ENCODE data around the gene TNS3. TPM values are rescaled to one million over a fixed set of nuclear protein-coding genes. Genes with fewer than 3 reads are reported as not detected.
A peak's percentile ranks its signal among the peaks of the same experiment; 100 is the strongest.

TNS3 gene
- total and polyA plus RNA-seq, 2 experiments from 2014 or later, result 2.7 to 5.7 TPM

DNA sequence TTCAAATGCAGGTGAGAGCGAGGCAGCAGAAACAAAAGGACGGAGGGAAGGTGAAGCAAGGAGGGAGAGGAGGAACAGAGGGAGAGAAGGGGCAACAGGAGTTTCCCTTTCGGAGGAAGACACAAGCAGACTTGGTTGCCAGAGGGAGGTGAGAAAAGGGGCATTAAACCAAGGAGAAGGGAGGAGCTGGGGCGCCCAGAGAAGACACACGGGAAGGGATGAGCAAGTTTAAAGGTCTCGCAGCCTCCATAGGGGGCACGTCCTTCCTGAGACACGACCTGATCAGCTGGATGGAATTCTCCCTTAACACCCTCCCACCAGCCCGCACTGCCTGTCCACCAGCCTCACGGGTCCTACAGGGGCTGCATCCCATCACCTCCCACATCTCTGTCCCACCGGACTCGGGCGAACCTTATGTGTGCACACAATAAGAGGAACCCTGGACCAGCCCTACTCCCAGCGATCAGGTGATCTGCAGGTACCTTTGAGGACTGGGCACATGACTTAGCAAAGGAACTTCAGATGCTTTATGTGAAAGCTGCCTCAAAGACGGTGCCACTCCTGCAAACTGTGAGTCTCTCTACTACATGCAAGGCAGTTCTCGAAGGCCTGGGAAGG, 251.2 kb downstream of the TNS3 start:
- no peak for TF ChIP-seq CTCF (IDR thresholded peaks at IDR 0.05; ENCODE audit: low read depth, low read length)
- peaks cover 40% of the 10 kb centered on the region for H3K4me1 ChIP-seq (ENCODE audit: low read depth)
- H3K27me3 ChIP-seq, result no peaks in the 10 kb centered on the region
- DNase-seq (ENCODE audit: low read depth in 1 of 2, low spot score in 1 of 2), result no peak
- H3K4me3 ChIP-seq, result no peak overlapping the region
- H3K9me3 ChIP-seq (ENCODE audit: low read depth), result no peaks in the 10 kb centered on the region
- H3K27ac ChIP-seq, result no peak overlapping the region
- no peaks in the 10 kb centered on the region for H3K36me3 ChIP-seq

DNA sequence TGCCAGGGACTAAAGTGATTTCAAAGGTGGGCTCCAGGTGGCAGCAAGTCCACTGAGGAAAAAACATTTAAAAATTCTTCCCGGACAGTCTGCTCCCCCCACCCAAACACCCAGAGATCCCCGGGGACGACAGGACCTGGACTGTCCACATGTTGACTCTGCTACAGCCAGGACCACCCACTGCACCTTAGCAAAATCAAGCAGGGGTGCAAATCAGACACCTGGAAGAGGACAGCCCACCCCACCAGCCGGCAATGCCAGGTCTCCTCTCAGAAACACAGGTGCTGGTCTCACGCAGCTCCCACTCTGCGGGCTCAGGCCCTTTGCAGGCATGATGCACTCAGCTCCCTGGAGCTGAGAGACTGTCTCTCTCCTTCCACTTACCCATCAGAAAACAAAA, 251.9 kb downstream of the TNS3 start:
- no peak overlapping the region for H3K27ac ChIP-seq
- no peak for DNase-seq (ENCODE audit: low read depth in 1 of 2, low spot score in 1 of 2)
- no peaks in the 10 kb centered on the region for H3K36me3 ChIP-seq

GRCh38 chr7:47329320-47329926, 252.5 kb downstream of the TNS3 start:
- H3K27ac ChIP-seq, result peak overlapping the region; percentile 98

More for the DNA sequence above, 251.9 kb downstream of the TNS3 start:
- no peak for TF ChIP-seq CTCF (IDR thresholded peaks at IDR 0.05; ENCODE audit: low read depth, low read length)
- Histone ChIP-seq H3K9me3 (ENCODE audit: low read depth) (no peaks in the 10 kb centered on the region), H3K4me3 (no peak overlapping the region), H3K4me1 (ENCODE audit: low read depth) (peaks cover 44% of the 10 kb centered on the region), H3K27me3 (no peaks in the 10 kb centered on the region)

GRCh38 chr7:47328392-47329319, 253.3 kb downstream of the TNS3 start:
- peak overlapping the region; percentile 98 for H3K27ac ChIP-seq
- peak overlapping the region; percentile 35 for H3K4me3 ChIP-seq
- no peaks in the 10 kb centered on the region for H3K27me3 ChIP-seq
- DNase-seq (ENCODE audit: low read depth in 1 of 2, low spot score in 1 of 2), result no peak
- H3K4me1 ChIP-seq (ENCODE audit: low read depth), result peaks cover 44% of the 10 kb centered on the region
- no peaks in the 10 kb centered on the region for H3K36me3 ChIP-seq
- H3K9me3 ChIP-seq (ENCODE audit: low read depth), result no peaks in the 10 kb centered on the region
- TF ChIP-seq CTCF (IDR thresholded peaks at IDR 0.05; ENCODE audit: low read depth, low read length), result no peak

More at GRCh38 chr7:47329320-47329926, 252.5 kb downstream of the TNS3 start:
- H3K4me1 ChIP-seq (ENCODE audit: low read depth), result peaks cover 44% of the 10 kb centered on the region
- H3K36me3 ChIP-seq, result no peaks in the 10 kb centered on the region
- no peak for TF ChIP-seq CTCF (IDR thresholded peaks at IDR 0.05; ENCODE audit: low read depth, low read length)
- no peaks in the 10 kb centered on the region for H3K9me3 ChIP-seq (ENCODE audit: low read depth)
- H3K27me3 ChIP-seq, result no peaks in the 10 kb centered on the region
- no peak for DNase-seq (ENCODE audit: low read depth in 1 of 2, low spot score in 1 of 2)
- no peak overlapping the region for H3K4me3 ChIP-seq

DNA sequence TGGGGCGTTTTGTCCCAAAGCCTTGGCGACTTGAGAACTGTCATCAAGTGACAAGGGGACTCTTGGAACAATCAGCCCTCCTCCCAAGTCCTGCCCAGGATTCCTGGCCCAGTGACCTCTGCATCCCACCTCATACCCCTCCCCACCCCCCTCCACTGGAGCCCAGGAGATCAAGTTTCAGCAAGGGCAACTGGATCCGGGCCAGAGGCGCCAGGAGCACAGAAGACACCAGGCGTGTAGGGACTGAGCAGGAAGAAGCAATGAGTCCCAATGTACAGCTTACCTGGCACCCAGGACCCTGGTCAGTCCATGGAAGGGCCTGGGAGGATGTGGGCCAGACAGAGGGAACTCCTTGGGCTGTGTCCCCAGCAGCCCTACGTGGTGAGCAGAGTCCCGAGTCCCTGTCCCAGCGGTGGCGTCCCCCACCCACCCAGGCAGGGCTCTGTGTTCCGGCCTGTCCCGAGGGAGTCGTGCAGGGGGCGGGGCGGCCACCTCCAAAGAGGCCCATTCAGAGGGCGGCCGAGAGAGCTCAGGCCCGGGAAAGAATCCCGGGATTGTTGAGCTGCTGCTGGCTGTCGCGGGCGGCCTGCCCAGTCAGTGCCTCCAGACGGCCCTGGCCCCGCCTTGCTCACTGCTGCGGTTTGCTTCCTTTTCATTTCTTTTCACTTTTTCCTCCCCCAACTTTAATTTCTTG, 254.1 kb downstream of the TNS3 start:
- peak; percentile 90 to 95 for DNase-seq (ENCODE audit: low read depth in 1 of 2, low spot score in 1 of 2)
- Histone ChIP-seq H3K27ac (peak overlapping the region; percentile 98), H3K36me3 (no peaks in the 10 kb centered on the region), H3K4me1 (ENCODE audit: low read depth) (peaks cover 38% of the 10 kb centered on the region), H3K4me3 (peak overlapping the region; percentile 35), H3K27me3 (no peaks in the 10 kb centered on the region), H3K9me3 (ENCODE audit: low read depth) (no peaks in the 10 kb centered on the region)
- TF ChIP-seq CTCF (IDR thresholded peaks at IDR 0.05; ENCODE audit: low read depth, low read length), result no peak

Data from cardiac muscle cell (in vitro differentiated cells and primary cell).